Natural killer cell (primary cell): Measurements from ENCODE around the gene FARS2. TPM values are rescaled to one million over a fixed set of nuclear protein-coding genes. Genes with fewer than 3 reads are reported as not detected.

Experiments used
- ATAC-seq, 3 donors: fragments of 150-1000 bp in 2 of 3; fragments of 200-7000 bp in 1 of 3; cut with Tn5 transposase; 1 replicate in 1 of 3; 2 replicates in 2 of 3; pipeline ENCODE4 v1.10.0; 2021; ENCODE audit warnings: mild to moderate bottlenecking in 2 of 3, moderate library complexity in 2 of 3
- DNase-seq, 2 donors: peaks; one replicate each; pipeline versions ENCODE4 v3.0.0 to v3.0.0-alpha.2; 2013 to 2021; ENCODE audit warnings: mixed read lengths in 1 of 2
- H3K27ac ChIP-seq: one replicate; pipeline ENCODE4 v1.5.1; 2013; ENCODE audit warnings: mild to moderate bottlenecking, low read length
- H3K27me3 ChIP-seq: one replicate; pipeline ENCODE4 v1.6.1; 2013; ENCODE audit warnings: low read length; ENCODE audit not compliant: control insufficient read depth, insufficient read depth
- H3K36me3 ChIP-seq: one replicate; pipeline ENCODE4 v1.6.1; 2013; ENCODE audit warnings: low read length; ENCODE audit not compliant: control insufficient read depth, insufficient read depth
- H3K4me1 ChIP-seq: one replicate; pipeline ENCODE4 v1.6.1; 2013; ENCODE audit warnings: low read length; ENCODE audit not compliant: control insufficient read depth, insufficient read depth
- H3K4me3 ChIP-seq: one replicate; pipeline ENCODE4 v1.5.1; 2013; ENCODE audit warnings: low read length
- H3K9me3 ChIP-seq: one replicate; pipeline ENCODE4 v1.6.1; 2013; ENCODE audit warnings: low read length; ENCODE audit not compliant: control insufficient read depth, insufficient read depth
- H3K27ac Mint-ChIP-seq, 2 donors: one replicate each; pipeline ENCODE4 v1.8.0; 2022; ENCODE audit warnings: mild to moderate bottlenecking in 2 of 2, mixed read lengths in 2 of 2, moderate library complexity in 1 of 2
- H3K27me3 Mint-ChIP-seq, 2 donors: one replicate each; pipeline ENCODE4 v1.8.0; 2022; ENCODE audit warnings: low read depth in 2 of 2, mixed read lengths in 2 of 2
- H3K36me3 Mint-ChIP-seq: one replicate; pipeline ENCODE4 v1.8.0; 2022; ENCODE audit warnings: mixed read lengths
- H3K4me1 Mint-ChIP-seq, 2 donors: one replicate each; pipeline ENCODE4 v1.8.0; 2022; ENCODE audit warnings: mixed read lengths in 2 of 2
- H3K4me3 Mint-ChIP-seq: one replicate; pipeline ENCODE4 v1.8.0; 2022; ENCODE audit warnings: mild to moderate bottlenecking, moderate library complexity, mixed read lengths
- H3K9me3 Mint-ChIP-seq, 2 donors: one replicate each; pipeline ENCODE4 v1.8.0; 2022; ENCODE audit warnings: mixed read lengths in 2 of 2
- WGBS: methylation state at CpG from one replicate; pipeline ENCODE4 v1.1.7; 2013; ENCODE audit warnings: missing lambda C conversion rate; ENCODE audit not compliant: insufficient coverage; 5-methylcytosine and 5-hydroxymethylcytosine counted together
- intact Hi-C: fragments of 100-400 bp; cut with micrococcal nuclease; formaldehyde crosslinking; loops from one replicate; pipeline ENCODE4 v1.14.2; 2022
- total RNA-seq, 4 donors: library from RNA; stranded (reverse); fragments of 120-200 nt in 1 of 4; gene quantifications; one replicate each; pipeline versions ENCODE4 v1.2.3 to v1.2.4, GENCODE V29; 2013 to 2022
- TF ChIP-seq, protein P1 (sequence below): fragments of 200-600 bp; IDR thresholded peaks from one replicate; pipeline ENCODE4 v1.8.0; 2022; ENCODE audit warnings: antibody characterized with exemption

FARS2 gene
- total RNA-seq, 3 donors from 2014 or later (not counting 1 experiment from before 2014, with no cell fraction given) = 15.3 to 24.8 (median 22.7) TPM

DNA sequence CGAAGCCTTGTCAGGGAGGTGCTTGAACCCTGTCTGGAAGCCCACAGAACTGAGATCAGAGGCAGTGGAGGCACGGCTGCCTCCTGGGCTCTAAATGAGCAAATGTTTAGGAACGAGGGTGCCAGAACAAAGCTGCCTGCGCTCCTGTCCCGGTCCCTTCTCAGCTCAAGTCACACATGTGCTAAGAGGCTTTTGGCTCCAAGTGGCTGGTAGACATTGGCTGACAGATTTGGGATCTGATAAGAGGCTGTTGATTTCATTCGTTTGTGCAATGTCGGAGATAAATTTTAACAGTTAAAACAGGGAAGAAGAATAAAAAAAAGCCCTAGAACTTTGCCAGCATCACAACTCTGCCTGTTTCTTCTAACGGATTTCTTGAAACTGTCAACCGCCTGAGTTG is 553.6 kb downstream of the FARS2 start:
- Histone ChIP-seq H3K36me3 (no peaks in the 10 kb centered on the region), H3K9me3 (no peaks in the 10 kb centered on the region), H3K27me3 (no peaks in the 10 kb centered on the region), H3K27ac (no peak overlapping the region), H3K4me3 (no peak overlapping the region), H3K4me1 (peaks cover 13% of the 10 kb centered on the region)
- 94% methylated on average over 9 of the region's 9 CpGs for WGBS
- Mint-ChIP-seq H3K4me3 (no peak overlapping the region), H3K9me3 (no peaks in the 10 kb centered on the region), H3K4me1 (peaks cover 19 to 27% of the 10 kb centered on the region in 2 donors), H3K27me3 (no peaks in the 10 kb centered on the region), H3K27ac (no peak overlapping the region), H3K36me3 (no peaks in the 10 kb centered on the region)
- intact Hi-C loops = no loop called here
- no peak for ATAC-seq
- TF ChIP-seq, protein P1, sequence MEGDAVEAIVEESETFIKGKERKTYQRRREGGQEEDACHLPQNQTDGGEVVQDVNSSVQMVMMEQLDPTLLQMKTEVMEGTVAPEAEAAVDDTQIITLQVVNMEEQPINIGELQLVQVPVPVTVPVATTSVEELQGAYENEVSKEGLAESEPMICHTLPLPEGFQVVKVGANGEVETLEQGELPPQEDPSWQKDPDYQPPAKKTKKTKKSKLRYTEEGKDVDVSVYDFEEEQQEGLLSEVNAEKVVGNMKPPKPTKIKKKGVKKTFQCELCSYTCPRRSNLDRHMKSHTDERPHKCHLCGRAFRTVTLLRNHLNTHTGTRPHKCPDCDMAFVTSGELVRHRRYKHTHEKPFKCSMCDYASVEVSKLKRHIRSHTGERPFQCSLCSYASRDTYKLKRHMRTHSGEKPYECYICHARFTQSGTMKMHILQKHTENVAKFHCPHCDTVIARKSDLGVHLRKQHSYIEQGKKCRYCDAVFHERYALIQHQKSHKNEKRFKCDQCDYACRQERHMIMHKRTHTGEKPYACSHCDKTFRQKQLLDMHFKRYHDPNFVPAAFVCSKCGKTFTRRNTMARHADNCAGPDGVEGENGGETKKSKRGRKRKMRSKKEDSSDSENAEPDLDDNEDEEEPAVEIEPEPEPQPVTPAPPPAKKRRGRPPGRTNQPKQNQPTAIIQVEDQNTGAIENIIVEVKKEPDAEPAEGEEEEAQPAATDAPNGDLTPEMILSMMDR = no peak
- DNase-seq = no peak

DNA sequence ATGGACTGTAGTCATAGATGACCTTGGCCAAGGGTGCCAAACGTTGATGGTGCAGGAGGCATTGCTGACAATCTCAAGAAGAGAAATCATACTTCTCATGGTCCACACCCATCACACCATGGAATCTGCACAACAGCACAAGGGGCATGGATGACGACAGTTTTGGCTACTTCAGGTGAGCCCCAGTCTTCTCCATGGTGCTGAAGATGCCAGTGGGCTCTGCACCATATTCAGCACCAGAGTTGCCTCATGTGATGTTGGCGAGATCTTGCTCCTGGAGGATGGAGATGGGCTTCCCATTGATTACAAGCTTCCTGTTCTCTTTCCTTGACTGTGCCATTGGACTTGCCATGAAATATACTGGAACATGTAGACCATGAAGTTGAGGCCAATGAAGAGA is 556.6 kb downstream of the FARS2 start:
- Mint-ChIP-seq H3K27me3 (no peaks in the 10 kb centered on the region), H3K4me1 (peaks cover 16 to 22% of the 10 kb centered on the region in 2 donors), H3K4me3 (no peak overlapping the region), H3K27ac (no peak overlapping the region), H3K36me3 (no peaks in the 10 kb centered on the region), H3K9me3 (no peaks in the 10 kb centered on the region)
- Histone ChIP-seq H3K27ac (no peak overlapping the region), H3K36me3 (no peaks in the 10 kb centered on the region), H3K27me3 (no peaks in the 10 kb centered on the region), H3K4me3 (no peak overlapping the region), H3K9me3 (no peaks in the 10 kb centered on the region), H3K4me1 (peaks cover 7% of the 10 kb centered on the region)
- intact Hi-C loops = no loop called here
- ATAC-seq = no peak
- TF ChIP-seq, protein P1 = no peak
- no peak for DNase-seq
- 86% methylated on average over 3 of the region's 3 CpGs for WGBS

DNA sequence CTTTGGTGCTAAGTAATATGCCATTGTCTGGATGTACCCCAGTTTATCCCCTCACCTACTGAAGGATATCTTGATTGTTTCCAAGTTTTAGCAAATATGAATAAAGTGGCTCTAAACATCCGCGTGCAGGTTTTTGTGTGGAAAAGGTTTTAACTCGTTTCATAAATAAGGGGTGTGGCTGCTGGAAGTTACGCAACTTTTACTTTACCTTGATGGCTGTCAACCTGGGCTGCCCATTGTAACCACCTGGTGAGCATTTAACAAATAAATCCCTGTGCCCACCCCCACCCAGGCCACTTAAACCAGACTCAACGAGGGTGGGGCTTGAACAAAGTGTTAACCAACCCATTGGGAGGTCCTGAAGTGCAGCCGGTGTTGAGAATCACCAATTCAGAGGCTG is 557.6 kb downstream of the FARS2 start:
- Histone ChIP-seq H3K27me3 (no peaks in the 10 kb centered on the region), H3K9me3 (no peaks in the 10 kb centered on the region), H3K27ac (no peak overlapping the region), H3K4me3 (no peak overlapping the region), H3K36me3 (no peaks in the 10 kb centered on the region), H3K4me1 (peaks cover 8% of the 10 kb centered on the region)
- DNase-seq = no peak
- Mint-ChIP-seq H3K27me3 (no peaks in the 10 kb centered on the region), H3K4me1 (peaks cover 15 to 17% of the 10 kb centered on the region in 2 donors), H3K27ac (no peak overlapping the region), H3K36me3 (no peaks in the 10 kb centered on the region), H3K9me3 (no peaks in the 10 kb centered on the region), H3K4me3 (no peak overlapping the region)
- WGBS = 82% methylated on average over 6 of the region's 6 CpGs
- intact Hi-C loops = no loop called here
- no peak for ATAC-seq
- TF ChIP-seq, protein P1 = no peak

Other genes with a start within 250 kb of the FARS2 start
- gene PPP1R3G, start 176.2 kb upstream of the FARS2 start, total RNA-seq = under 1 TPM in 1 of 3 donors, not detected in 2; 0.07 TPM
- gene LYRM4, start 563 bp upstream of the FARS2 start, total RNA-seq = 10 to 100 TPM in 2 of 3 donors, 1 to 10 TPM in 1; 9.1 to 11.4 (median 11.1) TPM